Measurements from ENCODE around the gene CTSC.

- TF ChIP-seq CTCF (IDR thresholded peaks at IDR 0.05) (no peak), POLR2A (IDR thresholded peaks at IDR 0.05) (no peak), EP300 (IDR thresholded peaks at IDR 0.05) (no peak)
Measured at GRCh38 chr11:88384004-88384668, 46.6 kb upstream of the CTSC start.

All from ovary (tissue), 3 donors.